CD8-positive, alpha-beta memory T cell (primary cell): ENCODE measurements around the gene CCDC106. TPM values are rescaled to one million over a fixed set of nuclear protein-coding genes. Genes with fewer than 3 reads are reported as not detected.

Source experiments
- CTCF ChIA-PET: fragments of 350-600 bp; sonication (Branson Sonifier 250); formaldehyde crosslinking; loops from one replicate; lab custom pipeline; 2021; ENCODE audit warnings: antibody characterized with exemption; lab: Charles Lee
- POLR2A ChIA-PET: fragments of 350-600 bp; sonication (Branson Sonifier 250); formaldehyde crosslinking; loops from one replicate; lab custom pipeline; 2021; ENCODE audit warnings: antibody characterized with exemption; lab: Charles Lee
- DNase-seq, 5 donors: peaks; one replicate each; pipeline versions ENCODE4 v3.0.0 to v3.0.0-alpha.2; 2020 to 2022; ENCODE audit warnings: mixed read lengths in 1 of 5
- H3K27ac ChIP-seq: one replicate; pipeline ENCODE4 v1.7.0; 2013; ENCODE audit warnings: low read depth, mild to moderate bottlenecking, low read length, moderate library complexity
- H3K27me3 ChIP-seq: 2 replicates; pipeline ENCODE4 v1.7.0; 2013; ENCODE audit warnings: low read length, mild to moderate bottlenecking; ENCODE audit not compliant: insufficient read depth, poor library complexity, severe bottlenecking
- H3K36me3 ChIP-seq: 2 replicates; pipeline ENCODE4 v1.7.0; 2013; ENCODE audit warnings: mild to moderate bottlenecking, low read length, moderate library complexity; ENCODE audit not compliant: insufficient read depth
- H3K4me1 ChIP-seq: 2 replicates; pipeline ENCODE4 v1.7.0; 2013; ENCODE audit warnings: mild to moderate bottlenecking, low read length, moderate library complexity; ENCODE audit not compliant: insufficient read depth
- H3K4me3 ChIP-seq: 2 replicates; pipeline ENCODE4 v1.7.0; 2013; ENCODE audit warnings: mild to moderate bottlenecking, low read length
- H3K9me3 ChIP-seq: 2 replicates; pipeline ENCODE4 v1.7.0; 2013; ENCODE audit warnings: mild to moderate bottlenecking, low read length
- H3K27ac Mint-ChIP-seq, 8 donors: one replicate each; pipeline ENCODE4 v1.8.0; 2020 to 2021; ENCODE audit warnings: mixed read lengths in 8 of 8, mild to moderate bottlenecking in 6 of 8, inconsistent platforms in 3 of 8, moderate library complexity in 3 of 8
- H3K27me3 Mint-ChIP-seq, 2 donors: one replicate each; pipeline ENCODE4 v1.8.0; 2020 to 2021; ENCODE audit warnings: mixed read lengths in 2 of 2, mild to moderate bottlenecking in 1 of 2, moderate library complexity in 1 of 2
- H3K36me3 Mint-ChIP-seq, 3 donors: one replicate each; pipeline ENCODE4 v1.8.0; 2020 to 2021; ENCODE audit warnings: mixed read lengths in 3 of 3, inconsistent platforms in 1 of 3, mild to moderate bottlenecking in 1 of 3
- H3K4me1 Mint-ChIP-seq, 3 donors: one replicate each; pipeline ENCODE4 v1.8.0; 2020 to 2021; ENCODE audit warnings: mixed read lengths in 3 of 3, inconsistent platforms in 1 of 3, mild to moderate bottlenecking in 1 of 3
- H3K4me3 Mint-ChIP-seq, 7 donors: one replicate each; pipeline ENCODE4 v1.8.0; 2020 to 2021; ENCODE audit warnings: mixed read lengths in 7 of 7, mild to moderate bottlenecking in 6 of 7, moderate library complexity in 4 of 7, inconsistent platforms in 2 of 7
- H3K9me3 Mint-ChIP-seq, 5 donors: one replicate each; pipeline ENCODE4 v1.8.0; 2020 to 2022; ENCODE audit warnings: mixed read lengths in 5 of 5, mild to moderate bottlenecking in 3 of 5, moderate library complexity in 2 of 5, inconsistent platforms in 1 of 5
- polyA plus RNA-seq: library from polyadenylated mRNA; unstranded; fragments of 300-500 nt; fragmentation: Illumina TruSeq; gene quantifications from one replicate; pipeline ENCODE4 v1.2.3, GENCODE V29; 2021
- total RNA-seq, 2 experiments: library from RNA; stranded (reverse); gene quantifications; one replicate each; pipeline ENCODE4 v1.2.3, GENCODE V29; 2021

Gene CCDC106
- total and polyA plus RNA-seq, 3 experiments from 2014 or later: 0.54 to 2.2 (median 2.0) TPM

GRCh38 chr19:55638864-55639359 lies 9.1 kb upstream of the CCDC106 start:
- Mint-ChIP-seq H3K27me3 (peaks cover 0 to 5% of the 10 kb centered on the region in 2 donors), H3K4me1 (peaks cover 61 to 79% (median 73%) of the 10 kb centered on the region in 3 donors), H3K9me3 (peaks cover 0 to 3% (median 0%) of the 10 kb centered on the region in 5 donors), H3K4me3 (peak overlapping the region in 6 of 7 donors; percentile 46 to 86 (median 62)), H3K27ac (peak overlapping the region; percentile 62 to 98 (median 86)), H3K36me3 (peaks cover 3 to 35% (median 8%) of the 10 kb centered on the region in 3 donors)
- H3K4me3 ChIP-seq: no peak overlapping the region
- H3K36me3 ChIP-seq: no peaks in the 10 kb centered on the region
- H3K4me1 ChIP-seq: peaks cover 52% of the 10 kb centered on the region
- DNase-seq: peak in 4 of 5 donors; percentile 35 to 75 (median 55)
- CTCF ChIA-PET: interaction anchor here (0.8 to 2.3 kb wide), 6 partner anchors 10 to 135 kb away, joined by 3 to 11 read pairs (median 4); partner anchors contain the start of genes U2AF2 and ZNF865
- H3K27ac ChIP-seq: no peak overlapping the region
- POLR2A ChIA-PET: interaction anchor here (0.6 to 1.7 kb wide), 5 partner anchors 18 to 383 kb away, joined by 3 to 14 read pairs (median 4); no protein-coding TSS in a partner anchor
- no peaks in the 10 kb centered on the region for H3K27me3 ChIP-seq
- no peaks in the 10 kb centered on the region for H3K9me3 ChIP-seq

DNA sequence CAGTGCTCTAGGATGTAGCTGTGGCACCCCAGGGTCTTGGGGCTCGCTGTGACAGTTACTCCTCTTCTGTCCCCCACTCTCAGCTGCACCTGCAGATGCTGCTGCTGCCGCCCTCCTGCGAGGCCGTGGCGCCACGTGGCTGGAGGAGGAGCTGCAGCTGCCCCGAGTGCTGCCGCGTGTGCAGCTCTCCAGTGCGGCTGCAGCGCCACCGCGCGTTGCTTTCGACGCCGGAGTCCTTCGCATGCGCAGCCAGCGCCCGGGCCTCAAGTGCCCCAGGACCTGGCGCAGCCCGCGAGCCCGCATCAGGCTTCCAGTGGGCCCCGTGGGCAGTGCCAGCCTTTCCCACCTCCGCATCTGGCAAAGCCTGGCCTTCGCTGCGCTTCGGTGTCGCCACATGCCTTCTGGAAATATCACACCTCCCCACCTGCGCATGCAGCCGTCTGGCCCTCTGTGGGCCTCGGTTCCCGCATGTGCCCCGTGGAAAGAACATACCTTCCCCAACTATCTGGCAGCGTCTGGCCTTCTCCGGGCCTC lies 7.9 kb upstream of the CCDC106 start:
- Mint-ChIP-seq H3K27ac (peak overlapping the region; percentile 63 to 98 (median 83)), H3K9me3 (peaks cover 0 to 3% (median 0%) of the 10 kb centered on the region in 5 donors), H3K27me3 (peaks cover 0 to 4% of the 10 kb centered on the region in 2 donors), H3K4me1 (peaks cover 62 to 80% (median 72%) of the 10 kb centered on the region in 3 donors), H3K36me3 (peaks cover 3 to 34% (median 8%) of the 10 kb centered on the region in 3 donors), H3K4me3 (peak overlapping the region; percentile 69 to 86 (median 73))
- POLR2A ChIA-PET: interaction anchor here (1.7 to 1.9 kb wide), 2 partner anchors 14 to 35 kb away, joined by 4 to 10 read pairs; partner anchors contain the start of gene U2AF2
- H3K4me1 ChIP-seq: peaks cover 53% of the 10 kb centered on the region
- no peaks in the 10 kb centered on the region for H3K27me3 ChIP-seq
- peak overlapping the region; percentile 41 for H3K4me3 ChIP-seq
- no peaks in the 10 kb centered on the region for H3K9me3 ChIP-seq
- peak; percentile 55 to 82 (median 69) for DNase-seq
- CTCF ChIA-PET: interaction anchor here (0.8 to 2.3 kb wide), 5 partner anchors 9 to 136 kb away, joined by 4 to 11 read pairs (median 4); partner anchors contain the start of genes ZNF784 and ZNF865
- H3K36me3 ChIP-seq: no peaks in the 10 kb centered on the region
- peak overlapping the region; percentile 69 for H3K27ac ChIP-seq

DNA sequence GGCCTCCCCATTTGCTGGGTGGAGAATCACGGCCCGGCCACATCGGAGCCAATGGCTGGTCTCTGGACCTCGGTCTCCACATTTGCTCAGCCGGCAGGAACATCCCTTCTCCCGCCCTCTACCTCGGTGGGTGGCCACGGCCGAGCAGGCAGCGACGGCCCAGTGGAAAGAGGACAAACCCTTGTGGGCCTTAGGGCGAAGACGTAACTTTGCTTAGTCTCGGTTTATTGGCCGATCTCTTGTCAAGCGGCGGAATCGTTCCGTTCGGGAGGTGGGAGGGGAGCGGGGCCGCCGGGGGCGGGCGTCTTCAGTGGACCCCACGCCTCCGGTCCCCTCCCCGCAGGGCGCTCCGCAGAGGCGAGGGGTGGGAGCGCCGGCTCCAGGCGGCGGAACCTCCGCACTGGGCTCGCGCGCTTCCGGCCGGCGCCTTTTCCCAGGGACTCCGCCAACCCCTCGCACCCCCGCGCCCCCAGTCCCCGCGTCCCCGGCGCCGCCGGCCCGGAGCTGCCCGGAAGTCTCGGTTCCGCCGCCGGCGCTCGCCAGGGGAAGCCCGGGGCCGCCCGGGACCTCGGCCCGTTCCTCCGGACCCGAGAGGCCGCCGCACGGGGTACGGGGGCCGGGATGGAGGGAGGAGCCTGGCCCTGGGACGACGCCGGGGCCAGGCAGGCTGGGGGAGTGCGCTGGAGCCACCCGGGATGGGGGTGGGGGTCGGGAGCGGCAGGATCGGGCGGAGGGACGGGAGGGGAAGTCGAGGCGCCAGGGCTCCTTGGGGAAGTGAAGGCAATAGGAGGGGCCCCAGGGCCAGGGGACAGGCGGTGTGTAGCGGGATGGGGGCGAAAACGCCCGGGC lies 7.2 kb upstream of the CCDC106 start, which contains the start of gene ZNF580:
TSS of gene ZNF580 (plus strand) at position 426 of the 849 bp plus-strand sequence. CDS start 1,507 bp downstream, outside the sequence.
- no peaks in the 10 kb centered on the region for H3K9me3 ChIP-seq
- H3K9me3 Mint-ChIP-seq: peaks cover 0 to 3% (median 0%) of the 10 kb centered on the region in 5 donors
- peak within 1 kb of the TSS; percentile 95 for H3K4me3 ChIP-seq
- peak within 1 kb of the TSS; percentile 84 to 97 (median 92) for H3K4me3 Mint-ChIP-seq
- DNase-seq: peak in 4 of 5 donors; percentile 41 to 69 (median 52)
- CTCF ChIA-PET: interaction anchor here (1.0 to 2.3 kb wide), 2 partner anchors 9 to 137 kb away, joined by 4 to 9 read pairs; no protein-coding TSS in a partner anchor
- POLR2A ChIA-PET: interaction anchor here (1.9 to 2.2 kb wide), 2 partner anchors 14 to 16 kb away, joined by 10 to 11 read pairs; partner anchors contain the start of genes U2AF2 and ZNF784
- peaks cover 49% of the 10 kb centered on the region for H3K4me1 ChIP-seq
- H3K36me3 ChIP-seq: peaks cover 4% of the 10 kb centered on the region
- peaks cover 3 to 34% (median 8%) of the 10 kb centered on the region in 3 donors for H3K36me3 Mint-ChIP-seq
- H3K4me1 Mint-ChIP-seq: peaks cover 58 to 79% (median 71%) of the 10 kb centered on the region in 3 donors
- peak within 1 kb of the TSS; percentile 69 for H3K27ac ChIP-seq
- no peaks in the 10 kb centered on the region for H3K27me3 ChIP-seq
- H3K27ac Mint-ChIP-seq: peak within 1 kb of the TSS; percentile 84 to 98 (median 92)
- H3K27me3 Mint-ChIP-seq: peaks cover 0 to 3% of the 10 kb centered on the region in 2 donors

GRCh38 chr19:55641426-55642152 lies 6.4 kb upstream of the CCDC106 start:
- peaks cover 4% of the 10 kb centered on the region for H3K36me3 ChIP-seq
- peak overlapping the region; percentile 95 for H3K4me3 ChIP-seq
- peak overlapping the region; percentile 84 to 97 (median 92) for H3K4me3 Mint-ChIP-seq
- peak overlapping the region; percentile 69 for H3K27ac ChIP-seq
- peaks cover 50 to 71% (median 63%) of the 10 kb centered on the region in 3 donors for H3K4me1 Mint-ChIP-seq
- peak in 3 of 5 donors; percentile 36 to 56 (median 39) for DNase-seq
- H3K27me3 Mint-ChIP-seq: no peaks in the 10 kb centered on the region
- H3K4me1 ChIP-seq: peaks cover 41% of the 10 kb centered on the region
- H3K27me3 ChIP-seq: no peaks in the 10 kb centered on the region
- H3K27ac Mint-ChIP-seq: peak overlapping the region; percentile 84 to 97 (median 90)
- peaks cover 3 to 27% (median 6%) of the 10 kb centered on the region in 3 donors for H3K36me3 Mint-ChIP-seq
- H3K9me3 Mint-ChIP-seq: peaks cover 0 to 3% (median 0%) of the 10 kb centered on the region in 5 donors
- POLR2A ChIA-PET: interaction anchor here (0.7 to 2.6 kb wide), 5 partner anchors 13 to 42 kb away, joined by 4 to 23 read pairs (median 10); partner anchors contain the start of genes FIZ1, U2AF2 and ZNF784
- CTCF ChIA-PET: interaction anchor here (1.7 to 1.9 kb wide), 2 partner anchors 10 to 11 kb away, joined by 9 to 14 read pairs; no protein-coding TSS in a partner anchor
- H3K9me3 ChIP-seq: no peaks in the 10 kb centered on the region

- Histone ChIP-seq H3K4me3 (peak overlapping the region; percentile 95), H3K4me1 (peaks cover 35% of the 10 kb centered on the region), H3K27ac (peak overlapping the region; percentile 72), H3K36me3 (peaks cover 4% of the 10 kb centered on the region), H3K9me3 (no peaks in the 10 kb centered on the region), H3K27me3 (no peaks in the 10 kb centered on the region)
- H3K27ac Mint-ChIP-seq: peak overlapping the region; percentile 85 to 98 (median 96)
- ChIA-PET POLR2A (interaction anchor here (0.7 to 2.6 kb wide), 6 partner anchors 11 to 43 kb away, joined by 3 to 23 read pairs (median 4); partner anchors contain the start of genes FIZ1, U2AF2 and ZNF784), CTCF (interaction anchor here (0.7 to 1.9 kb wide), 4 partner anchors 10 to 22 kb away, joined by 3 to 14 read pairs (median 6); partner anchors contain the start of gene U2AF2)
- peaks cover 47 to 68% (median 61%) of the 10 kb centered on the region in 3 donors for H3K4me1 Mint-ChIP-seq
- peak in 1 of 5 donors; percentile 48 for DNase-seq
- peak overlapping the region; percentile 84 to 98 (median 95) for H3K4me3 Mint-ChIP-seq
- H3K9me3 Mint-ChIP-seq: peaks cover 0 to 3% (median 0%) of the 10 kb centered on the region in 5 donors
- no peaks in the 10 kb centered on the region for H3K27me3 Mint-ChIP-seq
- peaks cover 3 to 26% (median 6%) of the 10 kb centered on the region in 3 donors for H3K36me3 Mint-ChIP-seq
Measured at GRCh38 chr19:55642153-55643002, 5.6 kb upstream of the CCDC106 start.
